CD14-positive monocyte (primary cell): ENCODE measurements around the gene TIMM50. TPM values are rescaled to one million over a fixed set of nuclear protein-coding genes. Genes with fewer than 3 reads are reported as not detected.

Experiments
- DNase-seq, 3 donors: peaks; one replicate each; pipeline ENCODE4 v3.0.0-alpha.2; 2011 to 2022
- H2AFZ ChIP-seq: 2 replicates; pipeline ENCODE4 v1.6.0; 2012; ENCODE audit warnings: mild to moderate bottlenecking, low read depth, low read length, inconsistent platforms; ENCODE audit not compliant: insufficient read depth, poor library complexity, severe bottlenecking
- H3K27ac ChIP-seq, 2 donors: 1 replicate in 1 of 2; 2 replicates in 1 of 2; pipeline ENCODE4 v1.5.1; 2012 to 2013; ENCODE audit warnings: low read length in 2 of 2, control low read depth in 1 of 2, inconsistent platforms in 1 of 2, low read depth in 1 of 2, mild to moderate bottlenecking in 1 of 2
- H3K27me3 ChIP-seq, 2 donors: one replicate each; pipeline versions ENCODE4 v1.6.0 to v1.6.1; 2011 to 2013; ENCODE audit warnings: low read length in 2 of 2; ENCODE audit not compliant: control insufficient read depth in 2 of 2, insufficient read depth in 2 of 2
- H3K36me3 ChIP-seq, 2 donors: replicated peaks in 1 of 2; 1 replicate in 1 of 2; 2 replicates in 1 of 2; pipeline versions ENCODE4 v1.5.1 to v1.6.1; 2012 to 2013; ENCODE audit warnings: low read length in 2 of 2, control low read depth in 1 of 2, inconsistent platforms in 1 of 2, mild to moderate bottlenecking in 1 of 2; ENCODE audit not compliant: insufficient read depth in 2 of 2, control insufficient read depth in 1 of 2
- H3K4me1 ChIP-seq, 2 donors: 1 replicate in 1 of 2; 2 replicates in 1 of 2; pipeline versions ENCODE4 v1.5.1 to v1.6.1; 2012 to 2013; ENCODE audit warnings: low read length in 2 of 2, control low read depth in 1 of 2, inconsistent platforms in 1 of 2, mild to moderate bottlenecking in 1 of 2, moderate library complexity in 1 of 2; ENCODE audit not compliant: insufficient read depth in 2 of 2, control insufficient read depth in 1 of 2
- H3K4me2 ChIP-seq: replicated peaks from 2 replicates; pipeline ENCODE3; 2012; ENCODE audit warnings: low read length, moderate library complexity, mild to moderate bottlenecking; ENCODE audit not compliant: poor library complexity, severe bottlenecking; ENCODE audit errors: extremely low read depth
- H3K4me3 ChIP-seq, 3 experiments: fragments of 200-600 bp in 1 of 3; sonication (generic) in 1 of 3; replicated peaks in 1 of 3; 1 replicate in 2 of 3; 2 replicates in 1 of 3; pipeline ENCODE4 v1.5.1; 2011 to 2013; ENCODE audit warnings: low read length in 3 of 3, mild to moderate bottlenecking in 3 of 3, control low read depth in 2 of 3, low read depth in 2 of 3, inconsistent platforms in 1 of 3, moderate library complexity in 1 of 3
- H3K79me2 ChIP-seq: 2 replicates; pipeline ENCODE4 v1.6.0; 2012; ENCODE audit warnings: mild to moderate bottlenecking, control low read depth, inconsistent platforms, low read length, moderate library complexity; ENCODE audit not compliant: insufficient read depth
- H3K9ac ChIP-seq: 2 replicates; pipeline ENCODE4 v1.6.0; 2017; ENCODE audit warnings: low read length, mild to moderate bottlenecking; ENCODE audit not compliant: insufficient read depth, poor library complexity, severe bottlenecking
- H3K9me3 ChIP-seq, 2 donors: replicated peaks in 1 of 2; 1 replicate in 1 of 2; 2 replicates in 1 of 2; pipeline versions ENCODE4 v1.5.1 to v1.6.1; 2012 to 2013; ENCODE audit warnings: low read length in 2 of 2, control low read depth in 1 of 2; ENCODE audit not compliant: control insufficient read depth in 1 of 2, insufficient read depth in 1 of 2
- H4K20me1 ChIP-seq: 2 replicates; pipeline ENCODE4 v1.6.0; 2012; ENCODE audit warnings: mild to moderate bottlenecking, low read length, control low read depth, moderate library complexity; ENCODE audit not compliant: insufficient read depth
- H3K27ac Mint-ChIP-seq, 7 donors: one replicate each; pipeline ENCODE4 v1.8.0; 2020; ENCODE audit warnings: mild to moderate bottlenecking in 7 of 7, mixed read lengths in 7 of 7, moderate library complexity in 6 of 7, inconsistent platforms in 2 of 7
- H3K27me3 Mint-ChIP-seq, 3 donors: one replicate each; pipeline ENCODE4 v1.8.0; 2021 to 2022; ENCODE audit warnings: low read depth in 3 of 3, mild to moderate bottlenecking in 3 of 3, mixed read lengths in 3 of 3, moderate library complexity in 3 of 3, inconsistent platforms in 1 of 3
- H3K36me3 Mint-ChIP-seq, 2 donors: one replicate each; pipeline ENCODE4 v1.8.0; 2020; ENCODE audit warnings: mixed read lengths in 2 of 2, inconsistent platforms in 1 of 2, mild to moderate bottlenecking in 1 of 2
- H3K4me1 Mint-ChIP-seq: one replicate; pipeline ENCODE4 v1.8.0; 2020; ENCODE audit warnings: mild to moderate bottlenecking, mixed read lengths
- H3K4me3 Mint-ChIP-seq, 2 donors: one replicate each; pipeline ENCODE4 v1.8.0; 2020; ENCODE audit warnings: mild to moderate bottlenecking in 2 of 2, mixed read lengths in 2 of 2, moderate library complexity in 1 of 2
- H3K9me3 Mint-ChIP-seq, 7 donors: one replicate each; pipeline ENCODE4 v1.8.0; 2020 to 2022; ENCODE audit warnings: mixed read lengths in 7 of 7, mild to moderate bottlenecking in 6 of 7, moderate library complexity in 6 of 7, inconsistent platforms in 2 of 7
- CTCF ChIP-seq: fragments of 200-600 bp; IDR thresholded peaks from one replicate; pipeline ENCODE4 v1.8.0; 2022; ENCODE audit warnings: antibody characterized with exemption, mild to moderate bottlenecking
- WGBS: methylation state at CpG from one replicate; pipeline ENCODE4 v1.1.5; 2013; ENCODE audit warnings: missing lambda C conversion rate; ENCODE audit not compliant: insufficient coverage; 5-methylcytosine and 5-hydroxymethylcytosine counted together
- intact Hi-C, 2 donors: fragments of 100-400 bp; cut with micrococcal nuclease; formaldehyde crosslinking; loops; one replicate each; pipeline versions ENCODE4 v1.15.0 to v1.15.1; 2023
- polyA plus RNA-seq, 3 donors: library from polyadenylated mRNA; depleted of rRNA in 1 of 3; unstranded in 2 of 3; stranded (reverse) in 1 of 3; fragments of 300-500 nt in 2 of 3; fragments of >200 nt in 1 of 3; fragmentation: Illumina TruSeq in 2 of 3; gene quantifications; 1 replicate in 2 of 3; 2 replicates in 1 of 3; pipeline ENCODE4 v1.2.3, GENCODE V29; 2012 to 2021

The TIMM50 gene
- polyA plus RNA-seq, 3 donors: 22.0 to 54.6 (median 43.8) TPM

GRCh38 chr19:39501340-39501739 is 20.7 kb downstream of the TIMM50 start:
- Histone ChIP-seq H3K9me3 (peaks cover 0 to 7% of the 10 kb centered on the region in 2 donors), H3K36me3 (no peaks in the 10 kb centered on the region), H3K79me2 (no peaks in the 10 kb centered on the region), H3K4me1 (peaks cover 5% of the 10 kb centered on the region in 2 donors), H3K4me2 (no peak overlapping the region), H3K27me3 (peaks cover 30 to 78% of the 10 kb centered on the region in 2 donors), H3K27ac (no peak overlapping the region), H3K4me3 (no peak overlapping the region), H3K9ac (no peak overlapping the region), H4K20me1 (no peaks in the 10 kb centered on the region), H2AFZ (no peak overlapping the region)
- Mint-ChIP-seq H3K27me3 (peaks cover 73 to 89% (median 81%) of the 10 kb centered on the region in 3 donors), H3K4me1 (peaks cover 11% of the 10 kb centered on the region), H3K9me3 (peaks cover 0 to 27% (median 11%) of the 10 kb centered on the region in 7 donors), H3K27ac (no peak overlapping the region), H3K36me3 (peaks cover 0 to 12% of the 10 kb centered on the region in 2 donors), H3K4me3 (peak overlapping the region in 1 of 2 donors; percentile 65)
- intact Hi-C loops: no loop called here
- WGBS: 93% methylated on average over 2 of the region's 5 CpGs
- no peak for TF ChIP-seq CTCF
- no peak for DNase-seq

- Mint-ChIP-seq H3K36me3 (peaks cover 0 to 16% of the 10 kb centered on the region in 2 donors), H3K27ac (no peak overlapping the region), H3K27me3 (peaks cover 69 to 89% (median 77%) of the 10 kb centered on the region in 3 donors), H3K9me3 (peaks cover 0 to 25% (median 14%) of the 10 kb centered on the region in 7 donors), H3K4me3 (peak overlapping the region in 1 of 2 donors; percentile 52), H3K4me1 (peaks cover 19% of the 10 kb centered on the region)
- H3K4me3 ChIP-seq: no peak overlapping the region
- no peak overlapping the region for H3K27ac ChIP-seq
- H3K79me2 ChIP-seq: no peaks in the 10 kb centered on the region
- intact Hi-C loops: loop anchor here in 1 of 2 donors (2.0 kb wide), 1 partner anchor 58 kb away; the partner anchor contains the start of gene SUPT5H
- peak overlapping the region; percentile 67 for H2AFZ ChIP-seq
- peak; percentile 68 to 81 (median 77) for DNase-seq
- peaks cover 10 to 15% of the 10 kb centered on the region in 2 donors for H3K4me1 ChIP-seq
- H3K4me2 ChIP-seq: peak overlapping the region; percentile 26
- no peak overlapping the region for H3K9ac ChIP-seq
- H3K27me3 ChIP-seq: peaks cover 36 to 78% of the 10 kb centered on the region in 2 donors
- 15% methylated on average over 69 of the region's 69 CpGs for WGBS
- no peaks in the 10 kb centered on the region for H4K20me1 ChIP-seq
- H3K9me3 ChIP-seq: peaks cover 0 to 5% of the 10 kb centered on the region in 2 donors
- no peaks in the 10 kb centered on the region for H3K36me3 ChIP-seq
- TF ChIP-seq CTCF: peak; percentile 95
These were observed 22.2 kb downstream of the TIMM50 start for GRCh38 chr19:39502640-39503417.
